ENCODE measurements around the gene CLEC12A.
"Not testable (repeated sequence)": the region's sequence is repeated elsewhere in the genome, so short reads cannot be mapped to it uniquely, and the experiment has no call there.

The CLEC12A gene

GRCh38 chr12:9971181-9971580, at the start of gene CLEC12A:
CLEC12A (plus strand) TSS chr12:9971409; CDS start chr12:9971597, 188 bp downstream.
- no peak for DNase-seq (ENCODE audit: low read depth in 2 of 2, low spot score in 1 of 2)

- no peak for DNase-seq (ENCODE audit: low read depth in 2 of 2, low spot score in 1 of 2)
These were observed 48.8 kb upstream of the CLEC12A start for GRCh38 chr12:9922429-9922828.

GRCh38 chr12:9925705-9926393, 45.4 kb upstream of the CLEC12A start:
- DNase-seq (ENCODE audit: low read depth in 2 of 2, low spot score in 1 of 2): no peak

- DNase-seq (ENCODE audit: low read depth in 2 of 2, low spot score in 1 of 2): no peak
These were observed 44.3 kb upstream of the CLEC12A start for GRCh38 chr12:9926876-9927275.

- DNase-seq (ENCODE audit: low read depth in 2 of 2, low spot score in 1 of 2): no peak
These were observed 42.6 kb upstream of the CLEC12A start for GRCh38 chr12:9928607-9929006.

GRCh38 chr12:9931245-9931644, 40.0 kb upstream of the CLEC12A start:
- no peak for DNase-seq (ENCODE audit: low read depth in 2 of 2, low spot score in 1 of 2)

GRCh38 chr12:9932270-9932669, 38.9 kb upstream of the CLEC12A start, which contains the start of gene CLEC2A:
CLEC2A (minus strand) TSS chr12:9932370; CDS start chr12:9932329, 41 bp downstream.
- DNase-seq (ENCODE audit: low read depth in 2 of 2, low spot score in 1 of 2): no peak

GRCh38 chr12:9933958-9934357, 37.3 kb upstream of the CLEC12A start:
- no peak for DNase-seq (ENCODE audit: low read depth in 2 of 2, low spot score in 1 of 2)

- DNase-seq (ENCODE audit: low read depth in 2 of 2, low spot score in 1 of 2): no peak
These were observed 36.2 kb upstream of the CLEC12A start for GRCh38 chr12:9935026-9935425.

- no peak for DNase-seq (ENCODE audit: low read depth in 2 of 2, low spot score in 1 of 2)
These were observed 34.6 kb upstream of the CLEC12A start for GRCh38 chr12:9936591-9936990.

GRCh38 chr12:9940375-9940774, 30.8 kb upstream of the CLEC12A start:
- no peak for DNase-seq (ENCODE audit: low read depth in 2 of 2, low spot score in 1 of 2)

- DNase-seq (ENCODE audit: low read depth in 2 of 2, low spot score in 1 of 2): no peak
These were observed 29.4 kb upstream of the CLEC12A start for GRCh38 chr12:9941838-9942237.

GRCh38 chr12:9943240-9943639, 28.0 kb upstream of the CLEC12A start:
- DNase-seq (ENCODE audit: low read depth in 2 of 2, low spot score in 1 of 2): no peak

- DNase-seq (ENCODE audit: low read depth in 2 of 2, low spot score in 1 of 2): no peak
These were observed 26.8 kb upstream of the CLEC12A start for GRCh38 chr12:9944391-9944790.

GRCh38 chr12:9947674-9948073, 23.5 kb upstream of the CLEC12A start:
- DNase-seq (ENCODE audit: low read depth in 2 of 2, low spot score in 1 of 2): no peak

- no peak for DNase-seq (ENCODE audit: low read depth in 2 of 2, low spot score in 1 of 2)
These were observed 22.5 kb upstream of the CLEC12A start for GRCh38 chr12:9948606-9949296.

- DNase-seq (ENCODE audit: low read depth in 2 of 2, low spot score in 1 of 2): peak in 1 of 2 donors; percentile 7
These were observed 20.1 kb upstream of the CLEC12A start for GRCh38 chr12:9951026-9951675.

- not testable (repeated sequence) for DNase-seq (ENCODE audit: low read depth in 2 of 2, low spot score in 1 of 2)
These were observed 18.1 kb upstream of the CLEC12A start for GRCh38 chr12:9952954-9953729.

- no peak for DNase-seq (ENCODE audit: low read depth in 2 of 2, low spot score in 1 of 2)
These were observed 13.4 kb upstream of the CLEC12A start for GRCh38 chr12:9957834-9958233.

GRCh38 chr12:9960590-9960989, 10.6 kb upstream of the CLEC12A start:
- DNase-seq (ENCODE audit: low read depth in 2 of 2, low spot score in 1 of 2): no peak

- DNase-seq (ENCODE audit: low read depth in 2 of 2, low spot score in 1 of 2): no peak
These were observed 10.1 kb upstream of the CLEC12A start for GRCh38 chr12:9961106-9961505.

All from stimulated activated CD8-positive, alpha-beta memory T cell treated with anti-CD3 and anti-CD28 coated beads, Interleukin-4, amount 100 ng/mL, for 1 hour (primary cell).